Right lobe of liver (tissue), 6 donors: ENCODE results near the gene PLEKHM2. TPM values are rescaled to one million over a fixed set of nuclear protein-coding genes. Genes with fewer than 3 reads are reported as not detected.

Source experiments
- ATAC-seq, 4 donors: fragments of 200-7000 bp; cut with Tn5 transposase; one replicate each; pipeline ENCODE4 v1.9.1; 2020; ENCODE audit warnings: mild to moderate bottlenecking in 4 of 4, moderate library complexity in 4 of 4
- DNase-seq, 3 donors: peaks; one replicate each; pipeline ENCODE4 v3.0.0-alpha.2; 2020
- H3K27ac ChIP-seq, 3 donors: fragments of 200-600 bp; one replicate each; pipeline ENCODE4 v1.8.0; 2022
- H3K27me3 ChIP-seq, 2 donors: fragments of 200-600 bp; one replicate each; pipeline ENCODE4 v1.8.0; 2022
- H3K36me3 ChIP-seq, 4 donors: fragments of 200-600 bp; sonication (generic) in 1 of 4; one replicate each; pipeline versions ENCODE4 v1.5.1 to v1.8.0; 2017 to 2022; ENCODE audit warnings: control low read depth in 1 of 4
- H3K4me1 ChIP-seq, 4 donors: fragments of 200-600 bp; sonication (generic) in 1 of 4; one replicate each; pipeline versions ENCODE4 v1.5.1 to v1.8.0; 2017 to 2022; ENCODE audit warnings: control low read depth in 1 of 4
- H3K4me3 ChIP-seq, 3 donors: fragments of 200-600 bp; one replicate each; pipeline ENCODE4 v1.8.0; 2022
- H3K9me3 ChIP-seq, 4 donors: fragments of 200-600 bp; sonication (generic) in 1 of 4; one replicate each; pipeline versions ENCODE4 v1.5.1 to v1.8.0; 2017 to 2022; ENCODE audit warnings: control low read depth in 1 of 4
- CTCF ChIP-seq, 4 donors: fragments of 200-600 bp in 3 of 4; fragments of 450-650 bp in 1 of 4; IDR thresholded peaks; one replicate each; pipeline versions ENCODE4 v1.5.1 to v1.8.0; 2016 to 2022; ENCODE audit warnings: antibody characterized with exemption in 4 of 4, mild to moderate bottlenecking in 2 of 4
- POLR2A ChIP-seq: fragments of 450-650 bp; IDR thresholded peaks from one replicate; pipeline ENCODE4 v1.6.1; 2017; ENCODE audit warnings: antibody characterized with exemption, mild to moderate bottlenecking
- WGBS: methylation state at CpG from one replicate; pipeline ENCODE4 v1.1.6; 2018; ENCODE audit warnings: low coverage, low lambda C conversion rate; ENCODE audit not compliant: insufficient coverage; ENCODE audit errors: missing lambda C conversion rate; 5-methylcytosine and 5-hydroxymethylcytosine counted together
- intact Hi-C, 2 donors: fragments of 100-400 bp; cut with DNase I; formaldehyde crosslinking; loops; one replicate each; pipeline versions ENCODE4 v1.11.2 to v1.14.1; 2022
- total RNA-seq, 6 experiments: library from RNA; depleted of rRNA in 2 of 6; stranded (reverse); fragments of >200 nt in 2 of 6; fragmentation: NEBNext Ultra II Directional in 3 of 6; extraction: Animal tissue kit (Norgen Biotek cat#: 25700) in 3 of 6; gene quantifications; one replicate each; pipeline versions ENCODE4 v1.1.0 to v1.2.4, GENCODE V29; 2016 to 2023
- donor health status: DM: no; HTN: yes; CAD: no.
- donor health status: DM: no; HTN: no; CAD: no.
- donor health status: DM: no; HTN: no; CAD: no.
- donor health status: DM: no; HTN: yes; CAD: no.
- donor health status: DM: no; HTN: yes; CAD: no.

PLEKHM2 gene
- total RNA-seq, 6 experiments from 2014 or later, result 15.6 to 27.9 (median 20.2) TPM

GRCh38 chr1:15680561-15681348 lies 3.4 kb upstream of the PLEKHM2 start:
- intact Hi-C loops, result no loop called here
- TF ChIP-seq POLR2A, result no peak
- TF ChIP-seq CTCF (IDR thresholded peaks at IDR 0.05), result no peak
- DNase-seq, result no peak
- Histone ChIP-seq H3K4me3 (no peak overlapping the region), H3K9me3 (no peaks in the 10 kb centered on the region), H3K36me3 (no peaks in the 10 kb centered on the region), H3K27me3 (no peaks in the 10 kb centered on the region), H3K4me1 (peaks cover 0 to 8% (median 3%) of the 10 kb centered on the region in 4 donors), H3K27ac (no peak overlapping the region)
- 87% methylated on average over 7 of the region's 7 CpGs for WGBS
- peak in 1 of 4 donors; percentile 11 for ATAC-seq

- 87% methylated on average over 8 of the region's 12 CpGs for WGBS
- DNase-seq (no peak), ATAC-seq (no peak)
- intact Hi-C loops, result no loop called here
- Histone ChIP-seq H3K36me3 (no peaks in the 10 kb centered on the region), H3K4me3 (no peak overlapping the region), H3K9me3 (no peaks in the 10 kb centered on the region), H3K4me1 (peaks cover 0 to 8% (median 4%) of the 10 kb centered on the region in 4 donors), H3K27ac (no peak overlapping the region), H3K27me3 (no peaks in the 10 kb centered on the region)
- TF ChIP-seq POLR2A (no peak), CTCF (IDR thresholded peaks at IDR 0.05) (no peak)
These were observed 2.5 kb upstream of the PLEKHM2 start for GRCh38 chr1:15681349-15682292.

GRCh38 chr1:15682936-15683341 lies 1.2 kb upstream of the PLEKHM2 start:
- 89% methylated on average over 4 of the region's 4 CpGs for WGBS
- ATAC-seq (peak in 1 of 4 donors; percentile 17), DNase-seq (no peak)
- no peak for TF ChIP-seq CTCF (IDR thresholded peaks at IDR 0.05)
- TF ChIP-seq POLR2A, result no peak
- Histone ChIP-seq H3K4me1 (peaks cover 0 to 8% (median 4%) of the 10 kb centered on the region in 4 donors), H3K27me3 (no peaks in the 10 kb centered on the region), H3K4me3 (no peak overlapping the region), H3K27ac (no peak overlapping the region), H3K9me3 (no peaks in the 10 kb centered on the region), H3K36me3 (no peaks in the 10 kb centered on the region)
- intact Hi-C loops, result no loop called here

- TF ChIP-seq POLR2A, result no peak
- TF ChIP-seq CTCF (IDR thresholded peaks at IDR 0.05), result no peak
- peak in 1 of 3 donors; percentile 49 for DNase-seq
These were observed 628 bp upstream of the PLEKHM2 start for GRCh38 chr1:15683345-15684039.

More at GRCh38 chr1:15683345-15684039, 628 bp upstream of the PLEKHM2 start:
- Histone ChIP-seq H3K27ac (peak overlapping the region; percentile 72 to 91 (median 83)), H3K9me3 (no peaks in the 10 kb centered on the region), H3K4me1 (peaks cover 0 to 8% (median 4%) of the 10 kb centered on the region in 4 donors), H3K4me3 (peak overlapping the region; percentile 45 to 75 (median 53)), H3K36me3 (no peaks in the 10 kb centered on the region), H3K27me3 (no peaks in the 10 kb centered on the region)
- peak in 2 of 4 donors; percentile 12 to 13 for ATAC-seq
- intact Hi-C loops, result no loop called here
- 35% methylated on average over 4 of the region's 18 CpGs for WGBS
